ENCODE results near the gene CD44.
A peak's percentile ranks its signal among the peaks of the same experiment; 100 is the strongest.

Gene CD44

DNA sequence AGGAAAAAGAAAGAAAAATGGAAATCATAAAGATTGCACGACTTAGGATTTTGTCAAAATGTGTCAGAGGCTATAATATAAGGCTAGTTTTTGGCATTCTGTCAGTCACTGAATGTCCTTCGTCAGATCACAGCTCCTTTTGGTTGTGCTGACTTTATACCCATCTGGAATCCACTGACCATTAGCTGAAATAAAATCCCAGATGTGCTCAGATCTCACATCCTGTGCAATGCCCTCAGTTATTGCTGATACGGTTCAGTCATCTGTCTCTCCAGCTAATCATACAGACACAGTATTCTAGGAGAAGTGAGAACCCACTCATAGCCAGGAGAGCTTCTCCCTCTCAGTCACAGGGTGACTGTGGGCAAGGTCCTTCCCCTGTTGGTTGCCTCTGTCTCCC lies 11.5 kb downstream of the CD44 start:
- H3K9me3 ChIP-seq (ENCODE audit: insufficient read depth, low read length, severe bottlenecking) = no peaks in the 10 kb centered on the region
- ATAC-seq (ENCODE audit: insufficient read depth, low read depth) = no peak
- H3K36me3 ChIP-seq (ENCODE audit: insufficient read depth, low read length) = peaks cover 15% of the 10 kb centered on the region; the same call in 1 of the 2 replicates
- no peak for DNase-seq
- peaks cover 9% of the 10 kb centered on the region; the same call in 1 of the 2 replicates for H4K20me1 ChIP-seq (ENCODE audit: insufficient read depth, low read length)
- H3K79me2 ChIP-seq (ENCODE audit: insufficient read depth, low read length) = peaks cover 95% of the 10 kb centered on the region
- peaks cover 4% of the 10 kb centered on the region for H3K4me1 ChIP-seq (ENCODE audit: insufficient read depth, low read length)
- no peak overlapping the region for H3K9ac ChIP-seq (ENCODE audit: low read depth, low read length)
- no peaks in the 10 kb centered on the region for H3K27me3 ChIP-seq (ENCODE audit: insufficient read depth, low read length, poor library complexity)
- H3K4me2 ChIP-seq (ENCODE audit: insufficient read depth, low read length) = no peak overlapping the region
- H3K27ac ChIP-seq (ENCODE audit: low read length) = no peak overlapping the region
- TF ChIP-seq EZH2 (IDR thresholded peaks at IDR 0.05; ENCODE audit: borderline replicate concordance, low read depth, low read length, severe bottlenecking) = no peak
- TF ChIP-seq, protein P1, sequence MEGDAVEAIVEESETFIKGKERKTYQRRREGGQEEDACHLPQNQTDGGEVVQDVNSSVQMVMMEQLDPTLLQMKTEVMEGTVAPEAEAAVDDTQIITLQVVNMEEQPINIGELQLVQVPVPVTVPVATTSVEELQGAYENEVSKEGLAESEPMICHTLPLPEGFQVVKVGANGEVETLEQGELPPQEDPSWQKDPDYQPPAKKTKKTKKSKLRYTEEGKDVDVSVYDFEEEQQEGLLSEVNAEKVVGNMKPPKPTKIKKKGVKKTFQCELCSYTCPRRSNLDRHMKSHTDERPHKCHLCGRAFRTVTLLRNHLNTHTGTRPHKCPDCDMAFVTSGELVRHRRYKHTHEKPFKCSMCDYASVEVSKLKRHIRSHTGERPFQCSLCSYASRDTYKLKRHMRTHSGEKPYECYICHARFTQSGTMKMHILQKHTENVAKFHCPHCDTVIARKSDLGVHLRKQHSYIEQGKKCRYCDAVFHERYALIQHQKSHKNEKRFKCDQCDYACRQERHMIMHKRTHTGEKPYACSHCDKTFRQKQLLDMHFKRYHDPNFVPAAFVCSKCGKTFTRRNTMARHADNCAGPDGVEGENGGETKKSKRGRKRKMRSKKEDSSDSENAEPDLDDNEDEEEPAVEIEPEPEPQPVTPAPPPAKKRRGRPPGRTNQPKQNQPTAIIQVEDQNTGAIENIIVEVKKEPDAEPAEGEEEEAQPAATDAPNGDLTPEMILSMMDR (IDR thresholded peaks at IDR 0.05; ENCODE audit: borderline replicate concordance, extremely low read depth, low read length, poor library complexity, severe bottlenecking) = no peak
- no peak overlapping the region for H3K4me3 ChIP-seq (ENCODE audit: low read depth in 1 of 2, low read length in 2 of 2)
- no peak overlapping the region for H2AFZ ChIP-seq (ENCODE audit: low read depth, low read length)

DNA sequence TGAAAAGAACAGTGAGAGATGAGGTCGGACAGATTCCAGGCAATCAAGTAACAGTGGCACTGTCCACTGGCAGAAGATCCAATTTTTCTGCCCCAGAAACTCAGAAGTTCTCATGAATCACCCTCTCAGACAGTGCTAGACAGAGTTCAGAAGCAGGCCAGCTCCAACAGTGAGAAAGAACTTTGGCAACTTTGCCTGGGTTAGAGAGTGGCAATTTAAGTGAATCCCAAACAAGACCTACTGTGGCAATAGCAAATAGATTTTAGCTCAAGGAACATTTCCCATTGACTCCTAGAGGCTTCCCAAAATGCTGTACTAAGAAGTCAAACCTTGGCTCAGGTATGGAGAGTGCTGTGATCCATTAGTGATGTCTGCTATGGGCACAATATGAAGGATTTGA lies 12.3 kb downstream of the CD44 start:
- Histone ChIP-seq H3K4me2 (ENCODE audit: insufficient read depth, low read length) (no peak overlapping the region), H3K79me2 (ENCODE audit: insufficient read depth, low read length) (peaks cover 95% of the 10 kb centered on the region), H3K36me3 (ENCODE audit: insufficient read depth, low read length) (peaks cover 15% of the 10 kb centered on the region; the same call in 1 of the 2 replicates), H4K20me1 (ENCODE audit: insufficient read depth, low read length) (peaks cover 10% of the 10 kb centered on the region; the same call in 1 of the 2 replicates), H3K4me3 (ENCODE audit: low read depth in 1 of 2, low read length in 2 of 2) (no peak overlapping the region), H3K9me3 (ENCODE audit: insufficient read depth, low read length, severe bottlenecking) (no peaks in the 10 kb centered on the region), H3K27me3 (ENCODE audit: insufficient read depth, low read length, poor library complexity) (no peaks in the 10 kb centered on the region), H3K4me1 (ENCODE audit: insufficient read depth, low read length) (no peaks in the 10 kb centered on the region), H3K9ac (ENCODE audit: low read depth, low read length) (no peak overlapping the region), H2AFZ (ENCODE audit: low read depth, low read length) (no peak overlapping the region), H3K27ac (ENCODE audit: low read length) (no peak overlapping the region)
- no peak for TF ChIP-seq EZH2 (IDR thresholded peaks at IDR 0.05; ENCODE audit: borderline replicate concordance, low read depth, low read length, severe bottlenecking)
- TF ChIP-seq, protein P1 (IDR thresholded peaks at IDR 0.05; ENCODE audit: borderline replicate concordance, extremely low read depth, low read length, poor library complexity, severe bottlenecking) = no peak
- ATAC-seq (ENCODE audit: insufficient read depth, low read depth) = no peak
- no peak for DNase-seq

DNA sequence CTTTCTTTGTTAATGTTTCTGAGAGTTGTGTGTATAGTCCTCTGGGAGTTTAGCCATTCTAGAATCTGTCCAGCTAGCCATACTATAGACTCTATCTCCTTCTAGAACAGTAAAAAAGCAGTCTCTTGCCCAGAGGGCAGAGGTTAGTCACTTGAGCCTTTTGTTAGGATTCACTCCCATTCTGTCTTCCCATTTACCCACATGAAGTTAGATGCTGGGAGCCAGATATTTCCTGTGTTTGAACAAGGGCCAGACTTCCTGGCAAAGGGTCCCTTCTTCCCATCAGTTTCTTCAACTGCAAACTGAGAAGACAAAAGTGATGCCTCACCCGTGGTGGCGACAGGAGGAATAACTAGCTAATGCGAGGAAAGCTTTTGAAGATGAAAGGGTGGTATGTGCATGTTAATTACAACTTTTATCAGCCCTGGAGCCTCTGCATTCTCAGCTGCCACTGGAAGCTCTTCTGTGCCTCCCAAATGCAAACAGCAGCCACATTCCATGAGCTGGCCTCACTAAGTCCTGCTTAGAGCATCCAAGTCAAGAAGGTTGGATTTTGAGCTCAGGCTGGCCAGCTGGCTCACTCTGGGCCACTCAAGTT lies 12.8 kb downstream of the CD44 start:
- Histone ChIP-seq H3K4me1 (ENCODE audit: insufficient read depth, low read length) (no peaks in the 10 kb centered on the region), H3K9ac (ENCODE audit: low read depth, low read length) (no peak overlapping the region)

More for the DNA sequence above, 12.8 kb downstream of the CD44 start:
- Histone ChIP-seq H3K27me3 (ENCODE audit: insufficient read depth, low read length, poor library complexity) (no peaks in the 10 kb centered on the region), H3K27ac (ENCODE audit: low read length) (no peak overlapping the region), H2AFZ (ENCODE audit: low read depth, low read length) (no peak overlapping the region), H3K9me3 (ENCODE audit: insufficient read depth, low read length, severe bottlenecking) (no peaks in the 10 kb centered on the region), H4K20me1 (ENCODE audit: insufficient read depth, low read length) (peaks cover 9% of the 10 kb centered on the region; the same call in 1 of the 2 replicates), H3K79me2 (ENCODE audit: insufficient read depth, low read length) (peaks cover 94% of the 10 kb centered on the region), H3K4me3 (ENCODE audit: low read depth in 1 of 2, low read length in 2 of 2) (no peak overlapping the region), H3K36me3 (ENCODE audit: insufficient read depth, low read length) (peaks cover 15% of the 10 kb centered on the region; the same call in 1 of the 2 replicates), H3K4me2 (ENCODE audit: insufficient read depth, low read length) (no peak overlapping the region)
- TF ChIP-seq, protein P1 (IDR thresholded peaks at IDR 0.05; ENCODE audit: borderline replicate concordance, extremely low read depth, low read length, poor library complexity, severe bottlenecking) = no peak
- TF ChIP-seq EZH2 (IDR thresholded peaks at IDR 0.05; ENCODE audit: borderline replicate concordance, low read depth, low read length, severe bottlenecking) = no peak
- DNase-seq = no peak
- 0 out of 3 replicates have a peak, but pooled peaks have one; percentile 18 for ATAC-seq (ENCODE audit: insufficient read depth, low read depth)

Measured in DND-41 (cell line).